HG02571 (cell line): Measurements from ENCODE around the gene BEST1.

Experiments used
- ATAC-seq: cut with Tn5 transposase; IDR thresholded peaks from one replicate; pipeline ENCODE4 v1.9.1; 2021; ENCODE audit warnings: mild to moderate bottlenecking, moderate library complexity; ENCODE audit not compliant: unreplicated experiment

Gene BEST1

GRCh38 chr11:62011881-62012280 lies 61.7 kb downstream of the BEST1 start:
- no peak for ATAC-seq

GRCh38 chr11:62012451-62012831 lies 62.3 kb downstream of the BEST1 start:
- no peak for ATAC-seq

- no peak for ATAC-seq
These were observed 62.8 kb downstream of the BEST1 start for GRCh38 chr11:62012832-62013461.
